HG03571 (cell line): ENCODE data around the gene EIF1B.

Source experiments
- ATAC-seq: cut with Tn5 transposase; IDR thresholded peaks from one replicate; pipeline ENCODE4 v1.9.1; 2021; ENCODE audit not compliant: unreplicated experiment

Gene EIF1B

GRCh38 chr3:40308725-40309417 is 636 bp upstream of the EIF1B start:
- no peak for ATAC-seq

GRCh38 chr3:40309925-40310695 is 603 bp downstream of the EIF1B start:
- ATAC-seq, result peak; percentile 26

GRCh38 chr3:40310705-40311104 is 1.2 kb downstream of the EIF1B start:
- ATAC-seq, result no peak

- ATAC-seq, result no peak
Measured at GRCh38 chr3:40312661-40313226, 3.2 kb downstream of the EIF1B start.

GRCh38 chr3:40313975-40314860 is 4.7 kb downstream of the EIF1B start:
- no peak for ATAC-seq

GRCh38 chr3:40317061-40317855 is 7.8 kb downstream of the EIF1B start:
- no peak for ATAC-seq

- no peak for ATAC-seq
Measured at GRCh38 chr3:40321818-40322217, 12.3 kb downstream of the EIF1B start.

GRCh38 chr3:40323946-40324345 is 14.4 kb downstream of the EIF1B start:
- ATAC-seq, result no peak

- no peak for ATAC-seq
Measured at GRCh38 chr3:40324621-40325020, 15.1 kb downstream of the EIF1B start.

GRCh38 chr3:40325465-40325864 is 16.0 kb downstream of the EIF1B start:
- no peak for ATAC-seq

- no peak for ATAC-seq
Measured at GRCh38 chr3:40328374-40328773, 18.9 kb downstream of the EIF1B start.

- ATAC-seq, result no peak
Measured at GRCh38 chr3:40329071-40329470, 19.6 kb downstream of the EIF1B start.

GRCh38 chr3:40332684-40333083 is 23.2 kb downstream of the EIF1B start:
- no peak for ATAC-seq

GRCh38 chr3:40333416-40333815 is 23.9 kb downstream of the EIF1B start:
- ATAC-seq, result no peak

GRCh38 chr3:40333852-40334251 is 24.3 kb downstream of the EIF1B start:
- no peak for ATAC-seq

- ATAC-seq, result no peak
Measured at GRCh38 chr3:40336101-40336500, 26.6 kb downstream of the EIF1B start.

- ATAC-seq, result no peak
Measured at GRCh38 chr3:40336511-40337135, 27.1 kb downstream of the EIF1B start.

GRCh38 chr3:40337136-40338108 is 27.9 kb downstream of the EIF1B start:
- ATAC-seq, result peak; percentile 60

- no peak for ATAC-seq
Measured at GRCh38 chr3:40339871-40340270, 30.4 kb downstream of the EIF1B start.
